ENCODE measurements around the gene ABCA4.

DNA sequence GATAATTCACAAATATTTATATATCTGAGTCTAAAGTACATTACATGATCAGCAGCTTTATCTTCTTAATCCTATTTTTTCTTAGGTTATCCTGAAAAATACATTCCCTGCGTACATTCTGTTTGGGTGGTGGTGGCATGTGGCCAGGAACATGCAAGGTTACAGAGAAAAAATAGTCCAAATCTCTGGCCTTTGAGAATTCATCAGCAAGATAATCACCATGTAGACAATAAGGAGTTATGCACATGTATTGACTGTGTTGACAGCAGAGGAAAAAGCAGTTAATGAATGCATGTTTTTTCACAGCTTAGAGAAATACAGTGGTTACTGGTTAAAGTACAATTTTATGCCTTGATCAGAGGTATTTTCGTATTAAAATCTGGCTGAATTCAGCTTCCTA lies 49.0 kb downstream of the ABCA4 start:
- TF ChIP-seq TAF1 (IDR thresholded peaks at IDR 0.05; ENCODE audit: borderline replicate concordance, low read depth, low read length) (no peak), POLR2AphosphoS5 (IDR thresholded peaks at IDR 0.05; ENCODE audit: low read depth, low read length) (no peak)
